Urinary bladder (tissue), 4 donors: ENCODE results near the gene MLXIPL. TPM values are rescaled to one million over a fixed set of nuclear protein-coding genes. Genes with fewer than 3 reads are reported as not detected.

Experiments used
- DNase-seq: peaks from one replicate; pipeline ENCODE4 v3.0.0-alpha.2; 2015; ENCODE audit errors: extremely low spot score
- H3K27ac ChIP-seq: one replicate; pipeline ENCODE4 v1.5.1; 2013; ENCODE audit warnings: low read depth, mild to moderate bottlenecking, moderate library complexity
- H3K36me3 ChIP-seq: one replicate; pipeline ENCODE4 v1.6.1; 2013; ENCODE audit warnings: mild to moderate bottlenecking, moderate library complexity; ENCODE audit not compliant: insufficient read depth
- H3K4me1 ChIP-seq: one replicate; pipeline ENCODE4 v1.6.1; 2013; ENCODE audit warnings: mild to moderate bottlenecking, moderate library complexity; ENCODE audit not compliant: insufficient read depth
- H3K4me3 ChIP-seq: one replicate; pipeline ENCODE4 v1.5.1; 2013; ENCODE audit warnings: low read depth, low read length
- WGBS: extraction: QIAGEN DNeasy Blood & Tissue Kit; methylation state at CpG from one replicate; pipeline ENCODE4 v1.1.7; 2013; 5-methylcytosine and 5-hydroxymethylcytosine counted together
- polyA plus RNA-seq: library from polyadenylated mRNA; stranded (reverse); fragments of 200-250 nt; gene quantifications from one replicate; pipeline ENCODE4 v1.2.3, GENCODE V29; 2013
- total RNA-seq: library from RNA; depleted of rRNA; stranded (reverse); fragments of >200 nt; gene quantifications from one replicate; pipeline ENCODE4 v1.2.3, GENCODE V29; 2014
- donor health status: healthy with polysubstance abuse.
- donor health status: healthy.

The MLXIPL gene
- total and polyA plus RNA-seq, 2 donors, result 0.37 to 4.1 TPM

- no peak overlapping the region for H3K4me3 ChIP-seq
- no peak overlapping the region for H3K27ac ChIP-seq
- no peaks in the 10 kb centered on the region for H3K36me3 ChIP-seq
- no peaks in the 10 kb centered on the region for H3K4me1 ChIP-seq
- WGBS, result 64% methylated on average over 5 of the region's 5 CpGs
- DNase-seq, result no peak
Measured at GRCh38 chr7:73650524-73650923, 26.2 kb upstream of the MLXIPL start.

- 43% methylated on average over 9 of the region's 9 CpGs for WGBS
- Histone ChIP-seq H3K4me3 (no peak overlapping the region), H3K36me3 (no peaks in the 10 kb centered on the region), H3K4me1 (no peaks in the 10 kb centered on the region), H3K27ac (no peak overlapping the region)
- DNase-seq, result no peak
Measured at GRCh38 chr7:73649576-73649975, 25.3 kb upstream of the MLXIPL start.

- no peaks in the 10 kb centered on the region for H3K36me3 ChIP-seq
- DNase-seq, result no peak
- 39% methylated on average over 1 of the region's 1 CpG for WGBS
- no peak overlapping the region for H3K27ac ChIP-seq
- H3K4me1 ChIP-seq, result no peaks in the 10 kb centered on the region
- H3K4me3 ChIP-seq, result no peak overlapping the region
Measured at GRCh38 chr7:73648593-73649332, 24.4 kb upstream of the MLXIPL start.

- Histone ChIP-seq H3K4me1 (no peaks in the 10 kb centered on the region), H3K27ac (no peak overlapping the region), H3K4me3 (peak overlapping the region; percentile 35), H3K36me3 (no peaks in the 10 kb centered on the region)
- under 1% methylated on average over 61 of the region's 62 CpGs for WGBS
- no peak for DNase-seq
Measured at GRCh38 chr7:73647725-73648592, 23.6 kb upstream of the MLXIPL start.

- no peak overlapping the region for H3K27ac ChIP-seq
- no peaks in the 10 kb centered on the region for H3K36me3 ChIP-seq
- H3K4me3 ChIP-seq, result no peak overlapping the region
- no peaks in the 10 kb centered on the region for H3K4me1 ChIP-seq
- DNase-seq, result no peak
- WGBS, result 42% methylated on average over 16 of the region's 16 CpGs
Measured at GRCh38 chr7:73646785-73647724, 22.7 kb upstream of the MLXIPL start.

GRCh38 chr7:73645643-73646174, 21.4 kb upstream of the MLXIPL start:
- no peak for DNase-seq
- H3K27ac ChIP-seq, result no peak overlapping the region
- no peak overlapping the region for H3K4me3 ChIP-seq
- no peaks in the 10 kb centered on the region for H3K36me3 ChIP-seq
- WGBS, result 56% methylated on average over 4 of the region's 4 CpGs
- no peaks in the 10 kb centered on the region for H3K4me1 ChIP-seq

- no peaks in the 10 kb centered on the region for H3K36me3 ChIP-seq
- WGBS, result 57% methylated on average over 5 of the region's 5 CpGs
- no peak overlapping the region for H3K27ac ChIP-seq
- H3K4me1 ChIP-seq, result no peaks in the 10 kb centered on the region
- H3K4me3 ChIP-seq, result no peak overlapping the region
- no peak for DNase-seq
Measured at GRCh38 chr7:73644688-73645286, 20.5 kb upstream of the MLXIPL start.

- no peaks in the 10 kb centered on the region for H3K36me3 ChIP-seq
- H3K4me3 ChIP-seq, result no peak overlapping the region
- no peak for DNase-seq
- WGBS, result 76% methylated on average over 2 of the region's 2 CpGs
- no peak overlapping the region for H3K27ac ChIP-seq
- no peaks in the 10 kb centered on the region for H3K4me1 ChIP-seq
Measured at GRCh38 chr7:73642834-73643233, 18.5 kb upstream of the MLXIPL start.

GRCh38 chr7:73638911-73639310, 14.6 kb upstream of the MLXIPL start:
- DNase-seq, result no peak
- Histone ChIP-seq H3K27ac (no peak overlapping the region), H3K4me1 (no peaks in the 10 kb centered on the region), H3K4me3 (no peak overlapping the region), H3K36me3 (no peaks in the 10 kb centered on the region)
- WGBS, result 57% methylated on average over 3 of the region's 3 CpGs

GRCh38 chr7:73635428-73636200, 11.3 kb upstream of the MLXIPL start:
- H3K36me3 ChIP-seq, result no peaks in the 10 kb centered on the region
- 84% methylated on average over 8 of the region's 8 CpGs for WGBS
- H3K4me1 ChIP-seq, result no peaks in the 10 kb centered on the region
- no peak overlapping the region for H3K4me3 ChIP-seq
- no peak overlapping the region for H3K27ac ChIP-seq
- DNase-seq, result no peak

- no peak overlapping the region for H3K27ac ChIP-seq
- WGBS, result 80% methylated on average over 8 of the region's 8 CpGs
- DNase-seq, result no peak
- H3K36me3 ChIP-seq, result no peaks in the 10 kb centered on the region
- no peak overlapping the region for H3K4me3 ChIP-seq
- H3K4me1 ChIP-seq, result no peaks in the 10 kb centered on the region
Measured at GRCh38 chr7:73633844-73634243, 9.5 kb upstream of the MLXIPL start.

- Histone ChIP-seq H3K4me1 (no peaks in the 10 kb centered on the region), H3K36me3 (no peaks in the 10 kb centered on the region), H3K4me3 (no peak overlapping the region), H3K27ac (no peak overlapping the region)
- 75% methylated on average over 7 of the region's 7 CpGs for WGBS
- no peak for DNase-seq
Measured at GRCh38 chr7:73633323-73633722, 9.0 kb upstream of the MLXIPL start.
